Memory B cell (primary cell): ENCODE measurements around the gene LMO7.

Source experiments
- ATAC-seq: fragments of 150-1000 bp; cut with Tn5 transposase; 2 replicates; pipeline ENCODE4 v1.10.0; 2021; ENCODE audit warnings: low read depth, mild to moderate bottlenecking, moderate library complexity
- DNase-seq, 2 donors: peaks; one replicate each; pipeline ENCODE4 v3.0.0; 2022; ENCODE audit warnings: low spot score in 2 of 2
- H3K27ac Mint-ChIP-seq: one replicate; pipeline ENCODE4 v1.8.0; 2022; ENCODE audit warnings: mild to moderate bottlenecking, moderate library complexity, mixed read lengths
- H3K27me3 Mint-ChIP-seq: one replicate; pipeline ENCODE4 v1.8.0; 2022; ENCODE audit warnings: mixed read lengths
- H3K36me3 Mint-ChIP-seq: one replicate; pipeline ENCODE4 v1.8.0; 2022; ENCODE audit warnings: mild to moderate bottlenecking, mixed read lengths
- H3K4me1 Mint-ChIP-seq: one replicate; pipeline ENCODE4 v1.8.0; 2022; ENCODE audit warnings: mixed read lengths
- H3K4me3 Mint-ChIP-seq: one replicate; pipeline ENCODE4 v1.8.0; 2022; ENCODE audit warnings: mild to moderate bottlenecking, moderate library complexity, mixed read lengths
- H3K9me3 Mint-ChIP-seq: one replicate; pipeline ENCODE4 v1.8.0; 2022; ENCODE audit warnings: mixed read lengths

Gene LMO7

DNA sequence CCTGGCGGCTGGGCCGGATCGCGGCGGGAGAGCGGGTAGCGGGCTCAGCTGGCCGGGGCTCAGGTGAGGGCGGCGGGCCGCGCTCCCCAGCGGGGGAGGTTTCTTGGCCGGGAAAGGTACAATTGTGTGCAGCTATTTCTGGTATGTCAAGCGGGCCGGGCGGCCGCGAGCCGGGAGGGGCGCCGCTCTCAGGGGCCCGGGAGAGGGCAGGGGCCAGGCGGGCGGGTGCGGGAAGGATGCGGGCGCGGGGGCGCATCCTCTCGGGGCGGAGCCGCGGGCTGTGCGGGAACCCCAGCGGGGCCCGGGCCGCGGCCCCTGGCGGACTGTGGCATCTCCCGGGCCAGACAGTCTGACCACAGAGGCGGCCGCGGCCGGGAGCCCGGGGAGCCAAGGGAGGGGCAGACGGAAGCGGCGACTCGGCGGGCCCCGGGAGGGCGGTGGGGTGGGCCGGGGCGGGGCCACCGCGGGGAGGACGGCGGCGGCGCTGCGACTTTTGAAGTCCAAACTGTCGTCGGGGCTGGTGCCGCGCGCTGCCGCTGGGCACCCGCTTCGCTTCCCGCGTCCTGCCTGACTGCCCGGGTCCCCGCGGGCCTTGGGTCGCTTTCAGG lies at the start of gene LMO7:
Gene LMO7, plus strand, starts transcription at position 503 of the 608 bp plus-strand sequence. CDS start 328 bp downstream, outside the sequence.
- Mint-ChIP-seq H3K36me3 (peaks cover 2% of the 10 kb centered on the region), H3K27ac (peak within 1 kb of the TSS; percentile 50), H3K9me3 (no peaks in the 10 kb centered on the region), H3K4me3 (peak within 1 kb of the TSS; percentile 81), H3K4me1 (no peaks in the 10 kb centered on the region), H3K27me3 (no peaks in the 10 kb centered on the region)
- ATAC-seq (peak; percentile 59), DNase-seq (peak; percentile 35 to 50)

DNA sequence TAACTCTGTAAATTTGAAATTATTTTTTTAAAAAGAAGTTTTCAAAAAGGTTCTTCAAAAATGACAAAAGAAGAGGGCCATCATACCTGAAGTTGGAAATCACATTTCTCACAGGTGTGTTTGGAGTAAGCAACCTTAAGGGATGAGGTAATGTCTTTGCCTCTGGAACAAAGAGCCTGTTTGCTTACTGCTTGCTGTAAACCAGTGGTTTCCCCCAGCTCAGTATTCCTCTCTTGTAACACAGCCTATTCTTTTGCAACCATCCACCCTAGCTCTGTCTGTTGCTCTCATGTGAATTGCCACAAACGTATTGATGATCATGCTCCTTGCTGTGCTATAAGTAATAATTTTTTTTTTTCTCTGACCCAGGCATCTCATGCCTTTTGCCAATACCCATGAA lies 48.5 kb upstream of the LMO7 start:
- Mint-ChIP-seq H3K4me3 (no peak overlapping the region), H3K36me3 (peaks cover 32% of the 10 kb centered on the region), H3K4me1 (no peaks in the 10 kb centered on the region), H3K9me3 (peaks cover 8% of the 10 kb centered on the region), H3K27me3 (no peaks in the 10 kb centered on the region), H3K27ac (no peak overlapping the region)
- no peak for ATAC-seq
- DNase-seq = no peak

DNA sequence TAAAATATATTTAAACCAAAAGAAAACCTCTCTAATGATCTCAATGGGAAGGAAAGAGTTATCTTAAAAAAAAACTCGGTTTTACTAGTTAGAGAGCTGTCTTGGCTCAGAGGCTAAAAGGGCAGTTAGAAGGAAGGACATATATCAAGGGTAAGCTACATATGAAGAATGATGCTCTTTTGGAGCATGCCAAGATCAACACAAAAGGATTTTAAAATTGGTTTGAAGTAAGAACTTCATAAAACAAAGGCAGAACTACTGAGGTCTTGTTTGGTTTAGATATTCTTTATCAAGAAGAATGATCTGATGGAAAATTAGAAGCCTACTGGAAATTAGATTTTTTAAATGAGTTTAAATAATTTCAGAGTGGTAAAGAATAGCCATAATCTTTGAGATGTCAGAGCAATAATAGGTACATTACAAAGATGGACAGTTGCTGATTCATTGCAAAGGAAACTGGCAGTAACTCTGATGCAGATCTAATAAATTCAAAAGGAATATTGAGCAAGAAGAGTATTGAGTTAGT lies 39.4 kb upstream of the LMO7 start:
- peaks cover 19% of the 10 kb centered on the region for H3K36me3 Mint-ChIP-seq
- no peak for ATAC-seq
- no peaks in the 10 kb centered on the region for H3K9me3 Mint-ChIP-seq

DNA sequence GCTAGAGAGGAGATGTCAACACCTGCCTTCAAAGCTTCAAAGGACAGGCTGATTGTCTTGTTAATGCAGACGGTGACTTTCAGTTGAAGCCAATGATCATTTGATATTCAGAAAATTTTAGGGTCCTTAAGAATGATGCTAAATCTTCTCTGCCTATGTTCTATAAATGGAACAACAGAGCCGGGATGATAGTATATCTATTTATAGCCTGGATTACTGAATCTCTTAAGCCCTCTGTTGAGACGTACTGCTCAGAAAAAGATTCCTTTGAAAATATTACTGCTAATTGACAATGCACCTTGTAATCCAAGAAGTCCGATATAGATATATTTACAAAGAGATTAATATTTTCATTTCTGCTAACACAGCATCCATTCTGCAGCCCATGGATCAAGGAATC lies 35.8 kb upstream of the LMO7 start:
- no peak for ATAC-seq
- peaks cover 21% of the 10 kb centered on the region for H3K36me3 Mint-ChIP-seq

More for the DNA sequence above, 39.4 kb upstream of the LMO7 start:
- no peaks in the 10 kb centered on the region for H3K4me1 Mint-ChIP-seq
- no peak overlapping the region for H3K27ac Mint-ChIP-seq
- no peak for DNase-seq
- no peaks in the 10 kb centered on the region for H3K27me3 Mint-ChIP-seq
- no peak overlapping the region for H3K4me3 Mint-ChIP-seq

DNA sequence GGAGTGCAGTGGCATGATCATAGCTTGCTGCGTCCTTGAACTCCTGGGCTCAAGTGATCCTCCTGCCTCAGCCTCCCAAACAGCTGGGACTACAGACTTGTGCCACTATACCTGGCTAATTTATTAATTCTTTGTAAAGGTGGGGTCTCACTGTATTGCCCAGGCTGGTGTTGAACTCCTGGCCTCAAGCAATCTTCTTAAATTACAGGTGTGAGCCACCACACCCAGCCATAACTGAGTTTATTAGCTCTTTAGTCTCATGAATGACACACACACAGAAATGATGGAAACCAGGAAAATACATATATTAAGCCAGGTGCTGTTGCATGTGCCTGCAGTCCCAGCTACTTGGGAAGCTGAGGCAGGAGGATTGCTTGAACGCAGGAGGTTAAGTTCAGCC lies 33.1 kb upstream of the LMO7 start:
- Mint-ChIP-seq H3K36me3 (peaks cover 17% of the 10 kb centered on the region), H3K4me3 (no peak overlapping the region), H3K27me3 (no peaks in the 10 kb centered on the region), H3K9me3 (no peaks in the 10 kb centered on the region), H3K4me1 (no peaks in the 10 kb centered on the region), H3K27ac (no peak overlapping the region)
- no peak for DNase-seq
- ATAC-seq = no peak

More for the DNA sequence above, 35.8 kb upstream of the LMO7 start:
- Mint-ChIP-seq H3K9me3 (no peaks in the 10 kb centered on the region), H3K27me3 (no peaks in the 10 kb centered on the region), H3K27ac (no peak overlapping the region), H3K4me1 (no peaks in the 10 kb centered on the region), H3K4me3 (no peak overlapping the region)
- DNase-seq = no peak

DNA sequence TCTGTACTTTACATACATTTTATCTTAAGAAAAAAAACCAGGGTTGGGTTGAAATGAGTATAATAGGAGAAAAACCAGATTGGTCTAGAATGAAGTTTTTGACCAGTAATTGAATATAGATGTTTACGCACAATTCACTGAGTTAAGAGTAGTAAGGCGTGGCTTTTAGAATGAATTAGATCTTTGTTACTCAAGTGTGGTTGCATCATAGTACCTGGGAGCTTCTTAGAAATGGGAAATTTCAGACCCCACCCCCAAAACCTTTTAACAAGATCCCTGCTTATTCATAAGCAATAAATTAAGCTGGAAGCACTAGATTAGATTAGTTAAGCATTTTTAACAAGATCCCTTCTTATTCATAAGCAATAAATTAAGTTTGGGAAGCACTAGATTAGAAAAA lies 28.7 kb upstream of the LMO7 start:
- Mint-ChIP-seq H3K9me3 (no peaks in the 10 kb centered on the region), H3K4me1 (no peaks in the 10 kb centered on the region), H3K27ac (no peak overlapping the region), H3K27me3 (no peaks in the 10 kb centered on the region), H3K36me3 (peaks cover 15% of the 10 kb centered on the region), H3K4me3 (no peak overlapping the region)
- ATAC-seq (no peak), DNase-seq (no peak)

DNA sequence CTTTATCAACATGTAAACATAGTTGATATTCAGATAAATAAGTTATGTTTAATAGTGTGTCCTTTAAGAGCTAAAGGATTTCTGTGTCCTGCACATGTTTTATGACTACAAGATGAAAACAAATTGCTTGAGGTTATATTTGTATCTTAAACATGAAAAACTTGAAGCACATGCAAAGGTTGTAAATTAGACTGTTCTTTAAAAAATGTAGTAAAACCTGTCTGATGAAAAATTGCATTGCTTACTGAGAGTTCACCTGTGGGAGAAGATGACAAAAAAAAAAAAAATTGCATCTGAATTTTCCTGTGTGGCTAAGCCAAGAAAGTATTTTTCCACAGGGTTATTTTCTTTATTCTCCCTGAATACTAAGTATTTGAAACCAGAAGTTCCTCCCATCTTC lies 25.7 kb upstream of the LMO7 start:
- DNase-seq (no peak), ATAC-seq (no peak)
- no peak overlapping the region for H3K27ac Mint-ChIP-seq
- H3K27me3 Mint-ChIP-seq = no peaks in the 10 kb centered on the region
- H3K4me3 Mint-ChIP-seq = no peak overlapping the region
- no peaks in the 10 kb centered on the region for H3K9me3 Mint-ChIP-seq
- H3K36me3 Mint-ChIP-seq = peaks cover 13% of the 10 kb centered on the region
- no peaks in the 10 kb centered on the region for H3K4me1 Mint-ChIP-seq

DNA sequence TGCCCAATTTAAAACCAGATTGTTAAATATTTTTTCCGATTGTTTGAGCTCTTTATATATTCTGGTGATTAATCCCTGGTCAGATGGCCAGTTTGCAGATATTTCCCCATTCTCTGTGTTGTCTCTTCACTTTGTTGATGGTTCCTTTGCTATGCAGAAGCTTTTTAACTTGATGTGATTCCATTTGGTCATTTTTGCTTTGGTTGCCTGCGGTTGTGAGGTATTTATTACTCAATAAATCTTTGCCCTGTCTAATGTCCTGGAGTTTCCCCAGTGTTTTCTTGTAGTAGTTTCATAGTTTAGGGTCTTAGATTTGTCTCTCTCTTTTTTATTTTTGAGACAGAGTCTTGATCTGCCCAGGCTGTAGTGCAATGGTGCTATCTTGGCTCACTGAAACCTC lies 23.8 kb upstream of the LMO7 start:
- Mint-ChIP-seq H3K27me3 (no peaks in the 10 kb centered on the region), H3K36me3 (peaks cover 12% of the 10 kb centered on the region), H3K4me1 (no peaks in the 10 kb centered on the region), H3K4me3 (no peak overlapping the region), H3K9me3 (no peaks in the 10 kb centered on the region), H3K27ac (no peak overlapping the region)
- DNase-seq (no peak), ATAC-seq (no peak)

DNA sequence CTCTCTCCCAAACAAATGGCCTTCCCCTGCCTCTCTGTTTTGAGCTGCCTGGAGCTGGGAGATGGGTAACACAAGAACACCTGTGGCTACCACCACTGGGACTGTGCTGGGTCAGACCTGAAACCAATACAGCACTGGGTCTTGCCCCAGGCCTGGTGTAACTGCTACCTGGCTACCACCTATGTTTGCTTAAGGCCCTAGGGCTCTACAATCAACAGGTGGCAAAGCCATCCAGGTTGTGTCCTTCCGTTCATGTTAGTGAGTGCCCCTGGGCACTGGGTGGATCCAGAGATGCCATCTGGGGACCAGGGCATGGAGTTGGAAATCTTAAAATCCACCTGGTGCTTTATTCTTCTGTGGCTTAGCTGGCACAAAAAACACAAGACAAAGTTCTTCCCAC lies 18.9 kb upstream of the LMO7 start:
- no peak overlapping the region for H3K27ac Mint-ChIP-seq
- H3K4me3 Mint-ChIP-seq = no peak overlapping the region
- ATAC-seq = no peak

DNA sequence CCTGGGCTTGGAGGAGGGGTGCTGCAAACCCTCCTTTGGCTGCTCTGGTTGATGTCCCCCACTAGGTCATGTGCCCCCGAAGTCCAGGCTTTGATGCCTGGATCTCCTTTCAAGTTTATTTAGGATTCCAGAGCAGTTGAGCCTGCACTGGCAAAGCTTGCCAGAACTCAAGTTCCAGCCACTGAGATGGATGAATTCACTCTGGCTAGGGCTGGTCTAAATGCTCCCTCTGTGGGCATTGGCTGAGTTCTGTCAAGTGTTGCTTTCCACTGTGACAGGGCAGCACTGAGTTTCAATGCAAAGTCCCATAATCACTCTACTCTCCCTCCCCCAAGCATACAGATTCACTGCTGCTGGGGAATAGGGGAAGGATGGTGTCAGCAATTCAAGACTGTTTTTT lies 17.8 kb upstream of the LMO7 start:
- DNase-seq = no peak
- ATAC-seq = no peak
- Mint-ChIP-seq H3K36me3 (peaks cover 7% of the 10 kb centered on the region), H3K4me3 (no peak overlapping the region), H3K4me1 (no peaks in the 10 kb centered on the region), H3K27me3 (no peaks in the 10 kb centered on the region), H3K27ac (no peak overlapping the region), H3K9me3 (no peaks in the 10 kb centered on the region)

More for the DNA sequence above, 18.9 kb upstream of the LMO7 start:
- no peaks in the 10 kb centered on the region for H3K9me3 Mint-ChIP-seq
- H3K4me1 Mint-ChIP-seq = no peaks in the 10 kb centered on the region
- no peaks in the 10 kb centered on the region for H3K27me3 Mint-ChIP-seq
- DNase-seq = no peak
- H3K36me3 Mint-ChIP-seq = peaks cover 7% of the 10 kb centered on the region

DNA sequence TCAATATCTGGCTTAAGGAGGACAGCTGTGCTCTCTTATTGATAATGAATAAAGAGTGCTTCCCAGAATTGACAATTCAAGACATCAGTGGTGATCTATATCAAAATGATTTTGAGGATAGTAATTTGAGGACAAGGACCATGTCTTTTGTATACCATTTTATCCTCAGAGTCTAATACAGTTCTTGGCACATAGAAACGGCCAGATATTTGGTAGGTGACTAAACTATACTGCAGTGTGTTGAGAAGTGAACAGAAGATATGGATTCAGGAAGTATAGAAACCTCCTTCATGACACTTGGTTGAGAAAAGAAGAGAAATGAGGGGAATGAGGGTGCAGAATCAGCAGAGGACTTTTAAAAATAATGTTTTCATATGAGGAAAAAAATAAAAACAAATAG lies 16.1 kb upstream of the LMO7 start:
- Mint-ChIP-seq H3K27ac (no peak overlapping the region), H3K4me3 (no peak overlapping the region), H3K4me1 (no peaks in the 10 kb centered on the region), H3K36me3 (peaks cover 12% of the 10 kb centered on the region), H3K9me3 (no peaks in the 10 kb centered on the region), H3K27me3 (no peaks in the 10 kb centered on the region)
- ATAC-seq = no peak
- DNase-seq = no peak

DNA sequence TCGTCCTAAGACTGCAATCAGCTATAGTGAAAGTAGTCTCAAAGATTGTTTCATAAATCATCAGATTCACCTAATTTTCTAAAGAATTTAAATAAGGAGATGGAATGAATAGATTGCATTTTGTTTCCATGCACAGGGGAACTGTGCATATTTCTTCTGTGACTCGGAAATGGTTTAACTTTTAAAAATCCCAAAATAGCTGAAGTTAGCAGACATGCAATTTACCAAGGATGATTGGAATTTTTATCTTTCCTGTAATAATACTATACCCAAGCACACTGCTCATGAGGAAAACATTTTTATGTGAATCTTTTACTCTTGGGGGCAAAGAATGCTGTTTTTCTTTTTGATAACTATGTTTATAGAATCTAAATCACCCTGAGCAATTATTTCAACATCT lies 15.0 kb upstream of the LMO7 start:
- Mint-ChIP-seq H3K36me3 (peaks cover 17% of the 10 kb centered on the region), H3K4me3 (no peak overlapping the region), H3K9me3 (no peaks in the 10 kb centered on the region), H3K27me3 (no peaks in the 10 kb centered on the region), H3K27ac (no peak overlapping the region), H3K4me1 (no peaks in the 10 kb centered on the region)
- DNase-seq (no peak), ATAC-seq (no peak)

DNA sequence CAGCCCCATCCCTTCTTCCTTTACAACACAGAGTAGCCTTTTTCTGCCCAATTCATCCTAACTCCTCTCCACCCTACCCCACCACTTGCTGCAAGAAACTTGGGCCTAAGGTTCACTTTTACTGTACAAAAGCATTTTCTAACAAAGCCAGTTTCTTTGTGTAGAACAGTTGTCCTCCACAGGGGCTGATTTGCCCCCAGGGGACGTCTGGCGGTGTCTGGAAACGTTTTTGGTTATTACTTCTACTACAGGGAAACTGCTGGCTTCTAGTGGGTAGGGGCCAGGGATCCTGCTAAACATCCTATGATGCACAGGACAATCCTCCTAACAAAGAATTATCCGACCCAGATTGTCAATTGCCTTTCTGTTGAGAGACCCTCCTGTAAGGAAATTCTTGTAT lies 7.3 kb upstream of the LMO7 start:
- H3K36me3 Mint-ChIP-seq = peaks cover 17% of the 10 kb centered on the region
- H3K27ac Mint-ChIP-seq = no peak overlapping the region
- no peak for ATAC-seq

DNA sequence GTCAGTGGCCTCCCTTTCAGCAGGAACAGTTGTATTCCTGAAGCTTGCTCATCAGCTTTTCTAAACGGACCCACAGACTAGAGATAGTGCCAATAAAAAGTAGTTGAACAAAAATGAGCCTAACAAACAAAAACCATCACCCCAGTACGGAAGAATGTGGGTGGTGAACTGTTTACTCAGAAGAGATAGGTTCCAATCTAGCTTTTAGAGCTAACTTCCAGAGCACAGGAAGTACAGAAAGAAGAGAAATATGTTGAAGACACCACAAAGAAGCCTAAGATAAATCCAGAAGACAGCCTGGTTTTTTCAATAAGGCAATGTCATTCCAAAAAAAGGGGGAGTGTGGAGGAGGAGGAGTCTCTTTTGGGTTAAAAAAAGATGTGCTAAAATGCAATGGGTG lies 2.8 kb upstream of the LMO7 start:
- Mint-ChIP-seq H3K27ac (no peak overlapping the region), H3K27me3 (no peaks in the 10 kb centered on the region), H3K4me1 (no peaks in the 10 kb centered on the region), H3K4me3 (no peak overlapping the region), H3K36me3 (no peaks in the 10 kb centered on the region), H3K9me3 (no peaks in the 10 kb centered on the region)
- DNase-seq (no peak), ATAC-seq (no peak)

More for the DNA sequence above, 7.3 kb upstream of the LMO7 start:
- no peaks in the 10 kb centered on the region for H3K9me3 Mint-ChIP-seq
- no peak for DNase-seq
- H3K27me3 Mint-ChIP-seq = no peaks in the 10 kb centered on the region
- no peak overlapping the region for H3K4me3 Mint-ChIP-seq
- no peaks in the 10 kb centered on the region for H3K4me1 Mint-ChIP-seq
